T47D (cell line): ENCODE data around the gene NEDD4L.
A peak's percentile ranks its signal among the peaks of the same experiment; 100 is the strongest.
"Not testable (repeated sequence)": the region's sequence is repeated elsewhere in the genome, so short reads cannot be mapped to it uniquely, and the experiment has no call there.

ENCODE experiments used
- DNase-seq, 2 experiments: peaks; one replicate each; pipeline versions ENCODE4 v3.0.0 to v3.0.0-alpha.2; 2011 to 2012; ENCODE audit warnings: low read depth in 1 of 2, low spot score in 1 of 2
- JUND ChIP-seq: IDR thresholded peaks from 2 replicates; pipeline ENCODE4 v1.6.1; 2012; ENCODE audit warnings: low read depth
- in situ Hi-C: cut with HindIII; loops from 2 replicates; pipeline ENCODE4 v1.10.0; 2016; ENCODE audit warnings: low sequenced_read_pairs, low pct_unique_long_range_greater_than_20kb

The NEDD4L gene

GRCh38 chr18:58168221-58168620 lies 124.2 kb downstream of the NEDD4L start:
- DNase-seq: no peak
- in situ Hi-C loops: no loop called here
- TF ChIP-seq JUND: no peak

- DNase-seq: no peak
- in situ Hi-C loops: no loop called here
- no peak for TF ChIP-seq JUND
These were observed 125.0 kb downstream of the NEDD4L start for GRCh38 chr18:58168993-58169392.

DNA sequence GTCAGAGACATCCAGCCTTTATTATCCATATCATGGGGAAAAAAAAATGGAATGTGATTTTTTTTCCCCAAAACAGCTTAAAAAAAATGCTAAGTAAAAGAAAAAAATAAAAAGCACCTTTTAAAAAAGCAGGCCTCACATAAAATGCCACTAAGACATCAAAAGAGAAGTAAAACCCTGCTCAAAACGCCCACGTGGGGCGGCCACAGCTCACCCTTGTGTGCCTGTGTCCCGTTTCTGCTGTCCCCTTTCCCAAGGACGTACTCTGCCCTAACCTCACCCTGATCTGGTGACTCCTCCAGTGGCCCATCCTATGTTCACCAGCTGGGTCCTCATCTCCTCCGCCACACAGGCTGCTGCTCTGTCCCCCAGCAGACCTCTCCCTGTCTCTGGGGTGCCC lies 125.4 kb downstream of the NEDD4L start:
- no peak for DNase-seq
- in situ Hi-C loops: no loop called here
- no peak for TF ChIP-seq JUND

DNA sequence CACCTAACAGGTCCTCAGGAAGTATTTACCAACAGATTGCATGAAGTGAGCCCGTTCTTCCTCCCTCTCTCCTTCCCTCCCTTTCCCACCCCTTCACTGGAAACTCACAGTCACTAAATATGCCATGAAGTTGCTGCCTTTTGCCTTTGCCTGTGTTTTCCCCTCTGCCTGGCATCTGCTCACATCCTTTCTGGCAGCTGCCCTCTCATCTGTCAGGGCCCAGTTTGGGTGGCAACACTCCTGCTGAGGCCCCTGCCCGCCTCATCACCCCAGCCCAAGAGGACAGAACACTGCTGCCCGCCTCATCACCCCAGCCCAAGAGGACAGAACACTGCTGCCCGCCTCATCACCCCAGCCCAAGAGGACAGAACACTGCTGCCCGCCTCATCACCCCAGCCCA lies 126.0 kb downstream of the NEDD4L start:
- DNase-seq, in situ Hi-C loops: not testable (repeated sequence)

DNA sequence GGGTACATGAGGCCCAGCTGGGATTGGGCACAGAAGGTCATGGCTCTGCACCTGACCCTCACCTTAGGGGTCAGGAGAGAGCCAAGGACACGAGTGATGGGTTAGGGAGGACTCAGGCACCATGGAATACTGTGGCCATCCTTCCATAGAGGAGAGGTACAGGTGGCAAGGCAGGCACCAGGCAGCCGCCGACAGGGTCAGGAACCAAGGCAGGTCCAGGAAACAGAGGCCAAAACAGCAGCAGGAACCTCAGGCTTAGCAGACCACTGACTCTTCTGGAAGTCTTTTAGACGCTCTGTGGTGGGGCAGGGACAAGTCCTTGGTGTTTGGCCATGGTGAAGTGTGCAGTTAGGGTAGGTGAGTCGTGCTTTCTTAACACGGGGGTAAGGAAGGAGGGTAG lies 128.0 kb downstream of the NEDD4L start:
- DNase-seq: no peak
- in situ Hi-C loops: no loop called here

DNA sequence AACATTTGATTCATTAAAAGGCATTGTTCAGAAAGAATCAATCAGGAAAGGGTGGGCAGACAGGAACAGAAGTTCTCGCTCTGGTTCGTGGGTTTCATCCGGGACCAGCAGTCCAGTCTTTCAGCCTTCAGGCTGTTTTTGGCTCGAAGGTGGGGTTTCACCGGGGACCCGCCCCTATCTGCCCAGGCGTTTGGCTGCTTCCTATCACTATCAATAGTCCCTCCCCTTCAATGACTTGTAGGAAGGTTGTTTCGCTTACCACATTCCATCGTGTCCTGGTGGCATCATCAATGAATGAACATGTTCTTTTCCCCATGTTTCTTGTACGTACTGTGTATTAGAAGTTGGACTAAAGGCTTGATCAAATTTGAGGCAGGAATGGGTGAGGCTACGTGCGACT lies 130.3 kb downstream of the NEDD4L start:
- TF ChIP-seq JUND: no peak
- DNase-seq: no peak
- in situ Hi-C loops: no loop called here

More for the DNA sequence above, 128.0 kb downstream of the NEDD4L start:
- no peak for TF ChIP-seq JUND

DNA sequence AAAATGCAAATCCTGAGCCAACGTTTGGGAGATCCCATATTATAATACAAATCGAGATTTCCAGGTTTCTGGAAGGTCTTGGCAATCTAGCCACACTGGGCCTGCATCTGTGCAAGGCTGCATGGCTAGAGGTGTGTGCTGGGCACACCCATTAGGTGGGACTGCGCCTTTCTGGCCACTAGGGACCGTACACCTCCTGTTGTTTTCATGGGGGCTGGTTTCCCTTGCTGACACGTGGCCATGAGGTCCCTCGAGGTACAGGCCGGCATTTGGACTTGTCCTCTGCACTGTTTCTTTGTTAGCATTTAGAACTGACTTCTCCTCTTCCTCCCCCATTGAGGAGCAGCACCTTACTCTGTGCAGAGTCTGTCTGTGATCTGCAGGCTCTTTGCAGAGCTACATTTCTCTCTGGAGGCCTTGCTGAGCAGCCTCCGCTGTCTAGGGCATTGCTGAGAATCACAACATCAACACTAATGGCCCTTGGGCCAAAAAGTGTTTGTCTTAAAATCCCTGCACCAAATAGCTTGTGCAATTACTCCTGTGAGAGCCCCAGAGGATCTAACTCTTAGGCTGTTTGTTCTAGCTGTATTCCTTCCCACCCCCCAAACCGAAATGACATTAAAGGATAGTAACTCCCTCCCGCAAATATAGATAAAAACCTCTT lies 131.2 kb downstream of the NEDD4L start:
- TF ChIP-seq JUND: no peak
- in situ Hi-C loops: no loop called here
- DNase-seq: peak in 1 of 2 experiments; percentile 69

DNA sequence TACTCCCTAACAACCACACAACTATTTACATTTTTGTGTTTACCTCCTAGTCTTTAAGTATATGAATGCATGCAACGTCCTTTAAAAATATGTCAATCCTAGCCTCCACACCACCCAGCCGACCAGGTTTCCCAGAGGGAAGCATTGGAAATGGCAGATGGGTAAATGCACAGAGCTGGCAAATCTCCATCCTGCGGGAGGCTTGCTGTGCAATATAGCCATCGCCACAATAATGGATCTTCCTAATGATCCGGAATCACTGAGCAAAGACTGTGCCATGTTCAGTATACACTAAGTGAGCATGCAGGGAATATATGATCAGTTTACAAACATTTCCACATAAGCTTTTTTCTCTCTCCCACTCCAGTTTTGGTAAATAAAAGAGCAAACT lies 131.8 kb downstream of the NEDD4L start:
- no peak for DNase-seq
- no peak for TF ChIP-seq JUND
- in situ Hi-C loops: no loop called here

DNA sequence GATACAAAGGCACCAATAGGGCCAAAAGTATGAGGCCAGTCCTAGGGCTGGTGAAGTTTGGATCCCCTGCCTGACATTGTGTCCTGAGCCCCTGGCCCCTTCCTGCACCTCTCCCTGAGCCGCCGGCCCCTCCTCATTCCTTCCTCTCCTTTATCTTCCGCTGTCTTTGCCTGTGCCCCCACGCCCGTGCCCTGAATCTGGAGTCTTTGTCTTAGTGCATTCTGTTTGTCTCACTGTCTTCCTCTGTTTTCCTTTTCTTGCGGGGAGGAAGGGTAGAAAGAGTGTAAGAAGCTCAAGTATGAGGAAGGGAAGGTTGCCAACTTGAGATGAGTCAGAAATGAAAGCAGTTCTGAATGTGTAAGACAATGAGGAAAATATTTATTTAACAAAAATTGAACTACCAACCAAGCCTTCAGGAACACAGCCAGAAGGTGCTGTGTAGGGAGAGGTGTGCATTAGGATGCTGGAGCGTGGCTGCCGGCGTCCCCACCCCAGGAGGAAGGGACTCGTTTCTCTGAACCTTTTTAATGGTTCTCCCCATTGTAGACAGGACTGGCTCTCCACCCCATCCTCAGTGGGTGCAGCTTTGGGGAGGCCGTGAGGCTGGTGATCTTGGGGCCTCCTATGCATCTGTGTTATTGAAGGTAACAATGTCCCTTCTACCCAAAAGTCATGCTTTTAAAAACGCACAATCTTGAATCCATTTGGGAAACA lies 133.1 kb downstream of the NEDD4L start:
- peak in 1 of 2 experiments; percentile 66 for DNase-seq
- in situ Hi-C loops: no loop called here

GRCh38 chr18:58177896-58178470 lies 134.0 kb downstream of the NEDD4L start:
- no peak for TF ChIP-seq JUND
- in situ Hi-C loops: no loop called here
- DNase-seq: no peak

More for the DNA sequence above, 133.1 kb downstream of the NEDD4L start:
- no peak for TF ChIP-seq JUND

- no peak for DNase-seq
- in situ Hi-C loops: no loop called here
These were observed 134.5 kb downstream of the NEDD4L start for GRCh38 chr18:58178511-58178910.

DNA sequence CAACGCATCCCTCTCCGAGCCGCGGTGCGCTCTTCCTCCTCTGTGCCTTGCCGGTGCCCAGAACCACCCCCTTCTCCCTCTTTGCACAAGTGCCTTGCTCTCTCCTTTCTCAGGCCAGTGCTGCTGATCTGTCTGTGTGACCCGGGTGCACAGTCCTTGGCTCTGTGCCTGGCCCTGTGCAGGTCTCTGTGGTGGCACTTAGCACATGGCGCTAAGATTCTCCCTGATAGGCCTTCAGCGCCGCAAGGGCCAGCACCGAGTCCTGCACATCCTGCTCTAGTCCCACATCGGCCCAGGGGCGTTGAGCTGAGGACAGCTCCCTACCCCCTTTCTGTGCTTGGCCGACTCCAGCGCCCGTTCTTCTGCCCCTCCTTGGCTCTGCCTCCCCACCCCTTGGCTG lies 136.1 kb downstream of the NEDD4L start:
- no peak for TF ChIP-seq JUND
- in situ Hi-C loops: no loop called here
- DNase-seq: no peak

More at GRCh38 chr18:58178511-58178910, 134.5 kb downstream of the NEDD4L start:
- no peak for TF ChIP-seq JUND

GRCh38 chr18:58180738-58181353 lies 136.8 kb downstream of the NEDD4L start:
- DNase-seq: peak in 1 of 2 experiments; percentile 65
- in situ Hi-C loops: no loop called here
- TF ChIP-seq JUND: no peak
